ENCODE results near the gene FRAS1.

DNA sequence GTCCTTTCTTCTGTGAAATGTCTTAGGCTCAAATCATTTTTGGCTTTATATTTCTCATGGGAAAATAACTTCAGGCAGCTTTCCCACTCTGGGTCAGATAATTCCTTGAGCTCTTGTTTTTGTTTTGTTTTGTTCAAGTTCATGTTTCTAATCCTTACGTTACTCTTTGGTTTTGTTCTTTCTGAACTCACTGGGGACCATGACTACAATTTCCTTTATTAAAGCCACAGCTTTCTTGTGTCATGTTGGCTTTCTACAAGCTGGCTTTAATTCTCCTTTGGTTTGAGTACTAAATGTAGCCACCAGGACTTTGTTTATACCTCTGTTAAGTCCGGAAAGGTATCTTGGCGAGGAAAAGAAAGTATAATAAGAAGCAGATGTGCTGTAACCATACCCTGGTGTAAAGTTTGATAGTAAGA lies 463.7 kb downstream of the FRAS1 start:
- TF ChIP-seq FOXP2 (optimal IDR thresholded peaks at IDR 0.05; ENCODE audit: control extremely low read depth, extremely low read length, insufficient read depth) (no peak), POLR2AphosphoS5 (IDR thresholded peaks at IDR 0.05; ENCODE audit: borderline replicate concordance, low read depth, low read length) (no peak), EZH2 (IDR thresholded peaks at IDR 0.05) (no peak)
